ENCODE data around the gene NMUR2.

Gene NMUR2

GRCh38 chr5:152424501-152424900, 19.4 kb upstream of the NMUR2 start:
- in situ Hi-C loops (cut with HindIII; ENCODE audit: low sequenced_read_pairs): no loop called here
- no peak for TF ChIP-seq CTCF (IDR thresholded peaks at IDR 0.05; ENCODE audit: low read depth, low read length, missing control alignments)
- no peak for DNase-seq (ENCODE audit: low read depth)
- no peak overlapping the region for H3K4me3 ChIP-seq (ENCODE audit: low read depth, low read length)

GRCh38 chr5:152422081-152422480, 17.0 kb upstream of the NMUR2 start:
- TF ChIP-seq CTCF (IDR thresholded peaks at IDR 0.05; ENCODE audit: low read depth, low read length, missing control alignments): no peak
- in situ Hi-C loops (cut with HindIII; ENCODE audit: low sequenced_read_pairs): no loop called here
- no peak overlapping the region for H3K4me3 ChIP-seq (ENCODE audit: low read depth, low read length)
- DNase-seq (ENCODE audit: low read depth): no peak

DNA sequence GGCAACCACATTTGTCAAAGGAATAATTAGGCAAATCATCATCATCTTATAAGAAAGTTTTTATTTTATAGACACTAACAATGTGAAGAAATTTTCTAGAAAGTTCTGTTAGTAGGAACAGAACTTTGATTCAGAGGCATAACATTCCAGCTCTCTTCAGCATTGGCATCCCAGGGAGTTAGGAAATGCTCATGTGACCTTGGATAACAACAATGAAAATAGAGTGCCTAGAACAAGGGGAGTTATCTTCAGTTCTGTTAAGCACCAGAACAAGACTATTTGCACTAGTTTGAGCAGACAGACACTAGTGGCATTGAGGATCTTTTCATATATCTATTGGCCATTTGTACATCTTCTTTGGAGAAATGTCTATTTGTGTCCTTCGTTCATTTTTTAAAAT, 7.0 kb upstream of the NMUR2 start:
- H3K4me3 ChIP-seq (ENCODE audit: low read depth, low read length): no peak overlapping the region
- no peak for TF ChIP-seq CTCF (IDR thresholded peaks at IDR 0.05; ENCODE audit: low read depth, low read length, missing control alignments)
- in situ Hi-C loops (cut with HindIII; ENCODE audit: low sequenced_read_pairs): no loop called here
- no peak for DNase-seq (ENCODE audit: low read depth)

DNA sequence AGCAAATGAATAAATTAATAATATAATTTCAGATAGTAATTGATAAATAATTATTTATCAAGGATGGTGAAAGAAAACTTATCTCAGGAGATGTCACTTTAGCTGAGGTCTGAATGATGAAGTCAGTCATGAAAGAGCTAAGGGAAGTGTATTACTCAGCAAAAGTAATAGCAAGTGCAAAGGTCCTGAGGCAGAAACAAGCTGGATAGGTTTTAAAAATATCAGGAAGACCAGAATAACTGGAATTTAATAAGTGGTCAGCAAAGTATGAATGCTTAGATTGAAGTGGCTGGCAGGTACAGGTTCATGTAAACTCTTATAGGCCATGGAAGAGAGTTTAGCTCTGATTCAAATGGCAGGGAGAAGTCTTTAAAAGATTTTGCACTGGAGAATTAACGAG, 1.0 kb upstream of the NMUR2 start:
- no peak overlapping the region for H3K4me3 ChIP-seq (ENCODE audit: low read depth, low read length)
- no peak for DNase-seq (ENCODE audit: low read depth)
- TF ChIP-seq CTCF (IDR thresholded peaks at IDR 0.05; ENCODE audit: low read depth, low read length, missing control alignments): no peak
- in situ Hi-C loops (cut with HindIII; ENCODE audit: low sequenced_read_pairs): no loop called here

DNA sequence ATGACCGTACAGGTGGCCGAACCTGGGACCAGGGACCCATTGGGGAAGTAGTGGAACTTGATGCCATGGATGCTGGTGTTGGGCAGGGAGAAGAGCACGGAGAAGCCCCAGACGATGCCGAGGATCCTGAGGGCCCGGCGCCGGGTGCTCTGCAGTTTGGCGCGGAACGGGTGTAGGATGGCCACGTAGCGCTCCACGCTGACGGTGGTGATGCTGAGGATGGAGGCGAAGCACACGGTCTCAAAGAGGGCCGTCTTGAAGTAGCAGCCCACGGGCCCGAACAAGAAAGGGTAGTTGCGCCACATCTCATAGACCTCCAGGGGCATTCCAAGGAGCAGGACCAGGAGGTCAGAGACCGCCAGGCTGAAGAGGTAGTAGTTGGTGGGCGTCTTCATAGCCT, 585 bp downstream of the NMUR2 start:
- no peak overlapping the region for H3K4me3 ChIP-seq (ENCODE audit: low read depth, low read length)
- in situ Hi-C loops (cut with HindIII; ENCODE audit: low sequenced_read_pairs): no loop called here
- no peak for TF ChIP-seq CTCF (IDR thresholded peaks at IDR 0.05; ENCODE audit: low read depth, low read length, missing control alignments)
- no peak for DNase-seq (ENCODE audit: low read depth)

GRCh38 chr5:152403046-152403445, 2.0 kb downstream of the NMUR2 start:
- no peak for TF ChIP-seq CTCF (IDR thresholded peaks at IDR 0.05; ENCODE audit: low read depth, low read length, missing control alignments)
- no peak overlapping the region for H3K4me3 ChIP-seq (ENCODE audit: low read depth, low read length)
- in situ Hi-C loops (cut with HindIII; ENCODE audit: low sequenced_read_pairs): no loop called here
- DNase-seq (ENCODE audit: low read depth): no peak

GRCh38 chr5:152400846-152401245, 4.2 kb downstream of the NMUR2 start:
- DNase-seq (ENCODE audit: low read depth): no peak
- in situ Hi-C loops (cut with HindIII; ENCODE audit: low sequenced_read_pairs): no loop called here
- H3K4me3 ChIP-seq (ENCODE audit: low read depth, low read length): no peak overlapping the region
- TF ChIP-seq CTCF (IDR thresholded peaks at IDR 0.05; ENCODE audit: low read depth, low read length, missing control alignments): no peak

Measured in astrocyte of the cerebellum (primary cell).